Stimulated activated CD4-positive, alpha-beta T cell treated with anti-CD3 and anti-CD28 coated beads, Interleukin-4, amount 100 ng/mL, for 24 hours (primary cell): Measurements from ENCODE around the gene MATN1.

Experiments used
- DNase-seq: peaks from one replicate; pipeline ENCODE4 v3.0.0-alpha.2; 2020

The MATN1 gene

DNA sequence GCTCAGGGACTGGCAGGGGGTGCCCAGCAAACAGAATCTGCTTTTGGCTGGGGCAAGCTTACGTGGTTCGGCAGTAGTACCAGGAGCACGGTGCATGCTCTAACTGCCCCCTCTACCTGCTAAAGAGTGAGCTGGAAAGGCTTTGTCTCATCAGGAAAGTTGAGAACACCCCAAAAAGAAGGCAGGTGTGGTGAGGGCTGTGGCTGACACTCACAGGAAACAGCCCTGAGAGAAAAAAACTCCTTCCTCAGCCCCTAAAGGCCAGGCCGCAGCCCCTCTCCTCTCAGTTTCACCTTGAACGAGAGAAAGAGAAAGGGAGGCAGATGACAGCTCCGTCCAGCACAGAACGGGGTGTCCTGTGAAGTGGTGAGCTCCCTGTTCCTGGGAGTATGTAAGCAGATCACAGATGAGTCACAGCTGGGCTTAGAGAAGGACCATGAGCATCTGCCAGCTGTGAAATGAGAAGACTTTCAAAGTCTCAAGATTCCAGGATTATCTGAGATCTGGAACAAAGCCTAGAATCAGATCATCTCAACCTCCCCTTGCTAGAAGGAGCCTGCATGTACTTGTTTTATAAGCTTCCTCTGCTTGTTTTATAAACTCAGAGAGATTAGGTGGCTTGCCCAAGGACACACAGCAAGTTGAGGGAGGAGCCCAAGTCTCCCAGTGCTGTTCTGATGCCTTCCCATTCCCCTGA is 20.8 kb upstream of the MATN1 start:
- DNase-seq: no peak

GRCh38 chr1:30743584-30744059 is 20.2 kb upstream of the MATN1 start:
- DNase-seq: peak; percentile 72

DNA sequence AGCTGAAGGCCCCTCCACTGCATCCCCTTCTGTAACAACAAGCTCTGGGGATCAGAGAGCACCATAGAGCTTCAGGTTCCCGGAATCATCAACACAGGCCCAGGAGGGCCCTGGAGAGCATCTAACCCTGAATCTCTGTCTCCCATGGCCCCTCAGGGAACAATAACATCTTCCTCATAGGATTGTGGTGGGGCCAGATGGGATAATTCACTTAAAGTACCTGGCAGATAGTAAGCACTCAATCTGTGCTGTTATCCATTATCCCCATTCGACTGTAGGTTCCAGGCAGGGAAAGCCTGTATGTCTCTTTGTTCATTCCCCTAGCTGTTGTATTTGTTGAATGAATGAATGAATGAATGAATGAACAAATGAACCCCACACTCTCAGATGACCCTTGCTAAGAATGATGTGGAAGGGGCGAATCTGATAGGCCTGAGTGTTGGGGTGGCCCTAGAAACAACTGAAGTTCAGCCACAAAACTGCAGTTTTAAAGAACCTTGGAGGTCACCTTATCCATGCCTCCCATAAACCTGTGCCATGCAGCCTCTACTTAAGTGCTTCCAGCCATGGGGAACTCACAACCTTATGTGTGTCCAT is 19.7 kb upstream of the MATN1 start:
- no peak for DNase-seq

DNA sequence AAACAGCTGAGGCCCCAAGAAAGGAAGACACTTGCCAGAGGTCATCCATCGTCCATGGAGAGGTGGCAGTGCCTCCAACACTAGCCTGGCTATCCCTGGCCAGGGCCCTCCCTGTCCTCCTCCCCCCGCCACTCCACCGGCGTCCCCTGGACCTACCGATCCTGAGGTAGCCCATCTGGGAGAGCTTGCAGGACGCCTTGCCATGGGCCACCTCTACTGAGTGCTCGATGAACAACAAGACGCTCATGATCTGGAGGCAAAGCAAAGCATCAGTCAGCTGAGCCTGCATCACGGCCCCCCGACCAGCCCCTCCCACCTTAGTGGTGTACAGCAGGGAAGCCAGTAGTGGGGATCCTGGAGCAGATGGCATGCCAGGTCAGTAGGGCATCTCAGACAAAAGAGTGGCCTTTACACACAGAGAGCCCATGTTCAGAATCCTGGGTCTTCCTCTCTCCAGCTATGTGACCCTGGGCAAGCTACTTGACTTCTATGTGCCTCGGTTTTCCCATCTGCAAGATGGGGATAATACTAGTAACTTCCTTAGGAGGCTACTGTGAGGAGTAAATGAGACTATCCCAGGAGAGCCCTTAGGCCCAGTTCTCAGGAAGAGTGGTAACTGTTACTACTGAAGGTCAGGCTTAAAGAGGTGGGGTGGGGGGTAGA is 19.0 kb upstream of the MATN1 start:
- no peak for DNase-seq

GRCh38 chr1:30741239-30741894 is 18.0 kb upstream of the MATN1 start:
- no peak for DNase-seq

DNA sequence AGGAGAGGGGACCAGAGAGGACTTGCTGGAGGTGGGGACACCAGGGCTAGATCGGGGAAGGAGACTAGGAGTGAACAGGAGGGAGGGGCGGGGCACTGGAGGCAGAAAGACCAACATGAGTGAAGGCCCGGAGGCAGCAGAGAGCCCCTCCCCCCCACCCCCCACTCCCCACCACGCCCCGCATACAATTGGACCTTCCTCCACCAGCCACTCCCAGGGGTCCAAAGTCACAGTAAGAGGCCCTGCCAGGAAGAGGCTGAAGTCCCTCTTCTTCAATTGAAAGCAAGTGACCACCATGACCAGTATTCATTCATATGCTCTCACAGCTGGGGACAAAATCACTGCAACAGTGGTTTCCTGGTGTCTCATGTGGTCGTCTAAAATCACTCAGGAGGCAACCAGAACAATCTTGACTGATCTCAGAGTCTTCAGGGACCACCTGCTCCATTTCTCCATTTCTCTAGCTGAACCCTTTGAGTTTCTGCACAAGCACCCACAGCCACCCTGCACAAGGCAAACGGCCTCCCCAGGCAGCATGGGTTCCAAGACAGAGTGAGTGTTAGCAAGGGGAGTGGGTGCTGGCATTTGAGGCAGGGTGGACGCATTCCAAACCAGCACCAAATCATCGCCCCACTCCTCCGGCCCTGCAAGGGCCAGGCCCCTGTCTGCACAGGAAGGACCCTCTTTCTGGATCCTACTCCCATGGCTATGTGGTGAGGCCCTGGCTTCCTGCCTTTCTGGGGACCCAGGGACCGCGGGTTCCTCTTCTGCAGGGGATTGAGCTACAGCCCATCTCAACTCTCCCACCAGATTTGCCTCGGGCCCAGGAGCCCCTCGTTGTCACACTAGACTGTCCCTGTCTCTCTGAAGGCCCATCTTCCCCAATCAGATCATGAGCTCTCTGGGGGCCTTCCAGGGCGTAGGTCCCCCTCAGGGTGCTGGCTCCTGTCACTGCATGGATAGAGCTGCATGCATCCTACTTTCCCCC is 17.2 kb upstream of the MATN1 start:
- no peak for DNase-seq

DNA sequence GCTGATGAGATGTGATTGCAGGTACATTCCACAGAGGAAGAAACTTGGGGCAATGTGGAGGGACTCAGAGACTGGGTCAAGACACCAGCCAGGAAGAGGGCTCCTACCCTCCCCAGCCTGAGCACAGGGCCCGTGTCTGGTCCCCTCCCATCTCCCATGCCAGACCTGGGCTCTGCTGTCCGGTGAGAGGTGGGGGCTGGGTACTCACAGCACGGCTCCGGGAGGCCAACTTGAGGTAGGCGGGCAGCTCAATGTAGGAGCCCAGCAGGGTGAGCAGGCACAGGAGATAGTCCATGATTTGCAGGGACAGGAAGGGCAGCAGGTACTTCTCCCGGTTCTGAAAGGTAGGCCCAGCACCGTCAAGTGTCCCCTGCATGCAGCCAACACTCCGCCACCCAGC is 16.2 kb upstream of the MATN1 start:
- DNase-seq: no peak

DNA sequence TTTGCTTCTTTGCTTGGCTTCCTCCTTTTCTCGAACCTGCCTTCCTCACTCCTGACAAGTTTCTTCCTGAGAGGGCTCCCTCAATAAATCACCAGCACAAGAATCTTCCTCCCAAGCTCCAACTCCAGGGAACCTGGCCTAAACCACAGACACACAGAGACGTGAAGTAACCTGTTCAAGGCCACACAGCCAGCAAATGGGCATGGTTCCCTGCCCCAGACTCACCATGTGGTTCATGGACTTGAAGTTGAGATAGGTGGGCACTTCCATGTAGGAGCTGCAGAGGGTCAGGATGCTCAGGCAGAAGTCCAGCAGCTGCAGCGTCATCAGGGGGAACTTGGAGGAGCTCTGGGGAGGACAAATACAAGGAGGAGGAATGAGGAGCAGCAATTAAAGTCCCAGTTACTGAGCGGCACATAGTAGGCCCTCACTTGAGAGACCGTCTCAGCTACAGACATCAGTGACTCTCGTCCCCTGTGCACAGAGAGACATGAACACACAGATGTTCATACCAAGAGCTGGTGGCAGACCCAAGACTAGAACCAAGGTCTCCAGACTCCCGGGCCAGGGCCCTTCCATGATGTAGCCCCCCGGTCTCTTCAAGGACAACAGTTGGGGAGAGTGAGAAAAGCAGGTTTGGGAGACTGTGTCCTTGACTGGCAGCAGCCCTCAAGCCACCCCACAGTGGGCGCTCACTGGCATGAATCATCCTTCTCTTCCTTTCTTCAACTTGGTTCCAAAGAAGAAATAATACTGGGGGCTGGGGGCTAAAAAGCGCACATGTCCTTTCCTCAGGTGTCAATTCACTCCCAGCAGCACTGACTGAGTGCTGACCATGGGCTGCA is 15.6 kb upstream of the MATN1 start:
- DNase-seq: no peak

DNA sequence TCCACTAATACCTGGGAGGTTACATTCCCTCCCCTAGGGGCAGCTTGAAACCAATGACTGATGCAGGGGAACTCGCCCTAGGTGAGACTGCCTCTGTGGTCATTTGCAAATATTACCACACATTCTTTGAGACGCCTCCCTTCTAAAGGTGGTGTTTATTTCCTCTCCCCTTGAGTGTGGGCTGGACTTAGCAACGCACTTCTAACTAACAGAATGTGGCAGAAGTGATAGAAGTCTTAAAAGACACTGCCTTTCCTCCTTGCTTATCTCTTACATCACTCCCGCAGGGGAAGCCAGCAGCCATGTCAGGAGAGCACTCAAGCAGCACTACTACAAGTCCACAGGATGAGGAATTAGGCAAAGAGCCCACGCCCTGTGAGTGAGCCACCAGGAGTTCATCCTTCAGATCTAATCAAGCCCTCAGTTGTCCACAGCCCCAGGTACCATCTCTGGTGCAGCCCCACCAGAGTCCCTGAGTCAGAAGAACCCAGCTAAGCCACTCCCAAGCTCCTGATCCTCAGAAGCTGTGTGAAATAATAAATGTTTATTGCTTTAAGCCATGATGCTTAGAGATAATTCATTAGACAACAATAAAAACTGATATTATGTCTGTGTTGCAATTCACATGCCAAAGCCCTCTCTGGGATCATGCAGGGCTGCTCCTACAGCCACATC is 14.8 kb upstream of the MATN1 start:
- no peak for DNase-seq

DNA sequence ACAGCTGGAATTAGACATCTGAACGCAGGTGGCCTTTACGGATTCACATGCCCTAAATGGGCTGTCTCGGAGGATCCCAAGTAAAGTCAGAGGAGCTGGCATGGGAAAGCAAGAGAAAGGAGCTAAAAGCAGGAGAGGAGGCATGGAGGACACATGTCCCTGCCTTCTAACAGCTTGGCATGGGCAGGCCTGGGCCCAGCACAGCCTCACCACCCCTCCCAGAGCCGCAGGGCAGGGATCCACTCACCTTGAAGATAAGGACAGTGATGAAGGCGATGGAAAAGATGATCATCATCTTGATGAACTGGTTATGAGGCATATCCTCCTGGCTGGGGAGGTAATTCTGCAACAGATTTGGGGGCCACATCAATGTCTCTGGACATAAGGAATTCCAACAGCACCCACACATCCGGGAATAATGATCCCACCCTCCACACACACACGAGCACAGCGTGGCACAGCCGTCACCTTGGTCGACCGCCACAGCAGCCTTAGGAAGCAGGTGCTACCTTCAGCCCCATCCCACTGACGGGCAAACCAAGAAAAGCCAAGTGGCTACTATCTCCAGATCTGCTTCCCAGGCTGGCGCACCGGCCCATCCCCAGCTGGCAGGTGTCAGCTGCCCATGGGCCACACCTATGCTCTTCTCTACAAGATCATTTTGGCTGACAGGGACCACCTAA is 14.1 kb upstream of the MATN1 start:
- no peak for DNase-seq

- DNase-seq: no peak
Observed at GRCh38 chr1:30735668-30736498, 12.5 kb upstream of the MATN1 start.

GRCh38 chr1:30735124-30735523 is 11.7 kb upstream of the MATN1 start:
- no peak for DNase-seq

DNA sequence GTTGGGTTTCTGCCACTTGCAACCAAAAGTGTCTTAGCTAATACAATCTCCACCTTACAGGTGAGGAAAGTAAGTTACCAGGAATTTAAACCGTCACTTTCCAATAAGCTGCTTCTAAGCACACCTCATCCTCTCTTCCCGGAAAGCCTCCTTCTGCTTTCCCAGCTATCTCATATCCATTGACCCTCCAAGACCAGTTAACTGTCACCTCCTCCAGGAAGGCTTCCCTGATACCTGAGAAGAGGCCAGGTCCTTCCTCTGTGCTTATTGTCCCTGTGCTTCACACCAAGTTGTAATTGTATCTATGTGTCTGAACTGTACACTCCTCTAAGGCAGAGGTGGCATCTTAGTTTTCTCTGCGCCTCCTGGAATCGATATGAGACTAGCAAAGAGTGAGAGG is 11.2 kb upstream of the MATN1 start:
- DNase-seq: no peak

DNA sequence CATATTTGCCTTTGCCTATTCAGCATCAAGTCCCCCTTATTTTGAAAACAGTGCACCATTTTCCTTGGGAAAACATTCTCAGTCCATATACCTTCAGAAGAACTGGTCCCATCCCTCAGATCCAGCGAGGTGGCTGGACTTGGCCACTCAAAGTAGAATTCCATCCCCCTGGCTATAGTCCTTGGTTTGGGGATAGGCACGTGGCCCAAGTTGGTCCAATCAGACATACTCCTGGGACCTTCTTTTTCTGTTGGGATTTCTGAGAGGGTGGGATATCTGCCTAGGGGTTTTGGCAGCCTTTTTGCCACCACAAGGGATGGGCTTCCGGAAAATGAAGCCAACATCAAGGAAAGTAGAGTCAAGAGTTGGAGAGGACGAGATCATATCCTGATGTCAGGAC is 10.7 kb upstream of the MATN1 start:
- DNase-seq: no peak

- no peak for DNase-seq
Observed at GRCh38 chr1:30733493-30733892, 10.1 kb upstream of the MATN1 start.

DNA sequence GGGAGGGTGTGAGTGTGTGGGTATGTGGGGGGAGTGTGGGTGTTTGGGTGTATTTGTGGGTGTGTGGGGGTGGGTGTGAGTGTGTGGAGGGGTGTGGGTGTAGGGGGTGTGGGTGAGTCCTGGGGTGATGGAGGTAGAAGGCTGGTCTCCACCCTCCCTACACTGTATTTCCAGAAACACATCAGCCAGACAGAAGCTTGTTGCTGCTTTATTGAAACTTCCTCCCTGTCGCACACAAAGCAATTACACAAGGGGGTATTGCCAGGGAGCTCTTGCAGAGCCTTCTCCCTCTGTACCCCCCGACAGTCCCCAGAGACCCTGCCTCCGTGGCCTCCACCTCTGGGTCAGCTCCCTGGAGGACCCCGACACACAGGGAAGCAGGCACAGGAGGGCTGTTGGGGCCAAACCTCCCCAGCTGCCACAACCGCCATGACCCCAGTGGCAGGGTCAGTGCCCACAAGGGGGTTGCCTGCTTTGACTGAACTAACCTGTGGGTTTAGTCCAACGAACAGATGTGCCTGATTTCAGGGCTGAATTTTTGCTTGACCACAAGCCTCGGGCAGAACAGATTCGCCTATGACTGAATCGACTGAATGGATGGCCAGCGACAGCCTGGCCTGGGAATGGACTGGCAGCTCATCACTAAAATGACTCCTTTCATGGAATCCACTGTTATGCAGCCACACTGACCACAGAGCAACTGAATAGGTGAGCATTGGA is 9.1 kb upstream of the MATN1 start:
- DNase-seq: no peak

- no peak for DNase-seq
Observed at GRCh38 chr1:30731806-30732276, 8.5 kb upstream of the MATN1 start.

- no peak for DNase-seq
Observed at GRCh38 chr1:30731109-30731805, 7.9 kb upstream of the MATN1 start.
